DND-41 (cell line): Measurements from ENCODE around the gene VANGL2.

Source experiments
- CTCF ChIP-seq: IDR thresholded peaks from 2 replicates; pipeline ENCODE4 v1.5.1; 2012; ENCODE audit warnings: borderline replicate concordance, low read length, moderate library complexity, mild to moderate bottlenecking; ENCODE audit not compliant: poor library complexity, severe bottlenecking; ENCODE audit errors: extremely low read depth
- EZH2 ChIP-seq: IDR thresholded peaks from 3 replicates; pipeline ENCODE4 v1.6.1; 2012; ENCODE audit warnings: borderline replicate concordance, low read depth, mild to moderate bottlenecking, moderate library complexity, low read length, inconsistent platforms; ENCODE audit not compliant: severe bottlenecking

GRCh38 chr1:160451859-160452232 is 51.5 kb downstream of the VANGL2 start:
- TF ChIP-seq CTCF (no peak), EZH2 (no peak)
